PC-3 (cell line): ENCODE data around the gene ZNF837. TPM values are rescaled to one million over a fixed set of nuclear protein-coding genes. Genes with fewer than 3 reads are reported as not detected.

Source experiments
- ATAC-seq: fragments of 200-7000 bp; cut with Tn5 transposase; 2 replicates; pipeline ENCODE4 v1.9.1; 2020; ENCODE audit warnings: mild to moderate bottlenecking, moderate library complexity
- BruUV-seq: library from RNA; stranded (reverse); fragments of 400-500 nt; replicated peaks from 2 replicates; lab custom pipeline; 2021; lab: Mats Ljungman, UMichigan
- CTCF ChIA-PET: fragments of 300-600 bp; sonication (Branson Sonifier 250); formaldehyde crosslinking; loops from one replicate; lab custom pipeline; 2022; ENCODE audit warnings: antibody characterized with exemption; lab: Charles Lee
- POLR2A ChIA-PET: fragments of 300-600 bp; sonication (Branson Sonifier 250); formaldehyde crosslinking; loops from one replicate; lab custom pipeline; 2022; ENCODE audit warnings: antibody characterized with exemption; ENCODE audit not compliant: unreplicated experiment; lab: Charles Lee
- DNase-seq: peaks from one replicate; pipeline ENCODE4 v3.0.0-alpha.2; 2015
- H2AFZ ChIP-seq: fragments of 300-600 bp; sonication (generic); 2 replicates; pipeline ENCODE4 v1.6.0; 2016; ENCODE audit warnings: antibody characterized with exemption, low read length
- H3F3A ChIP-seq: fragments of 300-600 bp; sonication (generic); one replicate; pipeline ENCODE4 v1.6.0; 2017; ENCODE audit warnings: antibody characterized with exemption, low read length, control low read depth, mild to moderate bottlenecking; ENCODE audit not compliant: unreplicated experiment
- H3K27ac ChIP-seq: fragments of 300-600 bp; sonication (generic); 2 replicates; pipeline ENCODE4 v1.5.1; 2016; ENCODE audit warnings: mild to moderate bottlenecking, low read length
- H3K27me3 ChIP-seq: fragments of 300-600 bp; sonication (generic); 2 replicates; pipeline ENCODE4 v1.6.1; 2016; ENCODE audit warnings: low read length, mixed read lengths
- H3K36me3 ChIP-seq: fragments of 300-600 bp; sonication (generic); 2 replicates; pipeline ENCODE4 v1.6.1; 2016; ENCODE audit warnings: low read depth, mixed run types, low read length, mixed read lengths
- H3K4me1 ChIP-seq: fragments of 300-600 bp; sonication (generic); 2 replicates; pipeline ENCODE4 v1.5.1; 2016; ENCODE audit warnings: low read length; ENCODE audit not compliant: insufficient read depth
- H3K4me2 ChIP-seq: fragments of 300-600 bp; sonication (generic); 2 replicates; pipeline ENCODE4 v1.6.0; 2016; ENCODE audit warnings: low read length
- H3K4me3 ChIP-seq: fragments of 300-600 bp; sonication (generic); 2 replicates; pipeline ENCODE4 v1.5.1; 2016; ENCODE audit warnings: mild to moderate bottlenecking, low read length, mixed read lengths
- H3K79me2 ChIP-seq: fragments of 300-600 bp; sonication (generic); 2 replicates; pipeline ENCODE4 v1.6.1; 2017; ENCODE audit warnings: low read length, mixed read lengths
- H3K9ac ChIP-seq: fragments of 300-600 bp; sonication (generic); 2 replicates; pipeline ENCODE4 v1.6.0; 2016; ENCODE audit warnings: mild to moderate bottlenecking, low read length
- H3K9me2 ChIP-seq: fragments of 300-600 bp; sonication (generic); replicated peaks from 2 replicates; pipeline ENCODE4 v1.6.1; 2016; ENCODE audit warnings: mixed run types, low read length, mixed read lengths
- H3K9me3 ChIP-seq: fragments of 300-600 bp; sonication (generic); 2 replicates; pipeline ENCODE4 v1.6.1; 2016; ENCODE audit warnings: low read length, mixed read lengths
- H4K20me1 ChIP-seq: fragments of 300-600 bp; sonication (generic); 2 replicates; pipeline ENCODE4 v1.6.1; 2016; ENCODE audit warnings: low read length, mixed read lengths
- CTCF ChIP-seq: fragments of 300-600 bp; sonication (generic); conservative IDR thresholded peaks from 2 replicates; pipeline ENCODE4 v1.5.1; 2017; ENCODE audit warnings: antibody characterized with exemption, low read depth, mild to moderate bottlenecking, low read length
- EZH2 ChIP-seq: fragments of 300-600 bp; sonication (generic); IDR thresholded peaks from one replicate; pipeline ENCODE4 v1.6.1; 2017; ENCODE audit warnings: antibody characterized with exemption, mild to moderate bottlenecking, low read length; ENCODE audit not compliant: unreplicated experiment
- EZH2phosphoT487 ChIP-seq: fragments of 300-600 bp; sonication (generic); IDR thresholded peaks from 2 replicates; pipeline ENCODE4 v1.6.1; 2018; ENCODE audit warnings: mild to moderate bottlenecking, antibody characterized with exemption, low read length, borderline replicate concordance
- intact Hi-C: fragments of 100-400 bp; cut with micrococcal nuclease; formaldehyde crosslinking; loops from 2 replicates; pipeline ENCODE4 v1.9.0; 2023
- total RNA-seq: library from RNA; depleted of rRNA; stranded (reverse); fragments of >200 nt; gene quantifications from 2 replicates; pipeline ENCODE4 v1.2.3, GENCODE V29; 2014

Gene ZNF837
- total RNA-seq, 1 experiment from 2014 or later, result 9.5 TPM

GRCh38 chr19:58336216-58336615 is 44.6 kb downstream of the ZNF837 start:
- intact Hi-C loops, result no loop called here
- CTCF ChIA-PET, result no interaction called here
- BruUV-seq, result no TSS peak

DNA sequence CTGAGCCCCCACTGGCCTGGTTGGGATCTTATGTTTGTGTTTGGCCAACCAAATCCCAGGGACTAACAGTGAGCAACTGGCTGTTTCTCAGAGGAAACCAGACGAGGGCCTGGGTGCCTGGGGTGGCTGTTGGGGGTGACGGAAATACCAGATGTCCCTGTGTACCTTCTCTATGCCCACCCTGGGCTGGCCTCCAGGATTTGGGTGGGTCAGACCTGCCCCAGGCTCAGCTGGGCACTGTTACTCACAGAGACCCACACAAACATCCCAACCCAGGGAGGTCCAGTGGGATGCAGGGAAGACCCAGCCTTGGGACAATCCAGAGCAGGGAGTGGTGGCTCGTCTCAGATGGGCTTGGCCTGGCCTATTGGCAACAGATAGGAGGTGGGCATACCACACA is 45.2 kb downstream of the ZNF837 start:
- Histone ChIP-seq H3F3A (no peaks in the 10 kb centered on the region), H3K9ac (no peak overlapping the region), H3K4me1 (peaks cover 3% of the 10 kb centered on the region), H3K9me3 (no peaks in the 10 kb centered on the region; the same call in 1 of the 2 replicates), H3K4me2 (no peak overlapping the region), H3K79me2 (peaks cover 3% of the 10 kb centered on the region; the same call in 1 of the 2 replicates), H3K4me3 (no peak overlapping the region), H2AFZ (no peak overlapping the region), H3K27me3 (no peaks in the 10 kb centered on the region), H4K20me1 (no peaks in the 10 kb centered on the region), H3K27ac (no peak overlapping the region), H3K36me3 (peaks cover 40% of the 10 kb centered on the region), H3K9me2 (no peaks in the 10 kb centered on the region)
- intact Hi-C loops, result no loop called here
- ATAC-seq (no peak), DNase-seq (no peak)
- no peak for TF ChIP-seq EZH2phosphoT487
- TF ChIP-seq CTCF, result no peak
- TF ChIP-seq EZH2, result no peak
- POLR2A ChIA-PET, result no interaction called here
- CTCF ChIA-PET, result no interaction called here
- no TSS peak for BruUV-seq

More at GRCh38 chr19:58336216-58336615, 44.6 kb downstream of the ZNF837 start:
- no peak overlapping the region for H3K9ac ChIP-seq
- no peaks in the 10 kb centered on the region for H3F3A ChIP-seq
- no peak for DNase-seq
- no peak overlapping the region for H3K4me3 ChIP-seq
- H3K4me2 ChIP-seq, result no peak overlapping the region
- no peaks in the 10 kb centered on the region for H3K79me2 ChIP-seq
- no peak overlapping the region for H2AFZ ChIP-seq
- peaks cover 40% of the 10 kb centered on the region for H3K36me3 ChIP-seq
- H3K9me2 ChIP-seq, result no peaks in the 10 kb centered on the region
- no peaks in the 10 kb centered on the region for H4K20me1 ChIP-seq
- no peaks in the 10 kb centered on the region; the same call in 1 of the 2 replicates for H3K9me3 ChIP-seq
- H3K4me1 ChIP-seq, result no peaks in the 10 kb centered on the region
- no peak for ATAC-seq
- TF ChIP-seq EZH2phosphoT487 (no peak), EZH2 (no peak), CTCF (no peak)
- H3K27me3 ChIP-seq, result no peaks in the 10 kb centered on the region
- POLR2A ChIA-PET, result no interaction called here
- no peak overlapping the region for H3K27ac ChIP-seq

- no peaks in the 10 kb centered on the region; the same call in 1 of the 2 replicates for H3K9me3 ChIP-seq
- H2AFZ ChIP-seq, result no peak overlapping the region
- peaks cover 3% of the 10 kb centered on the region; the same call in 1 of the 2 replicates for H3K79me2 ChIP-seq
- no peak overlapping the region for H3K4me2 ChIP-seq
- H3F3A ChIP-seq, result no peaks in the 10 kb centered on the region
- no peak overlapping the region for H3K4me3 ChIP-seq
- peaks cover 9% of the 10 kb centered on the region for H3K4me1 ChIP-seq
- BruUV-seq, result no TSS peak
- DNase-seq (no peak), ATAC-seq (no peak)
- H3K27ac ChIP-seq, result no peak overlapping the region
- TF ChIP-seq EZH2phosphoT487 (no peak), EZH2 (no peak), CTCF (no peak)
- no peaks in the 10 kb centered on the region for H4K20me1 ChIP-seq
- intact Hi-C loops, result no loop called here
- no peaks in the 10 kb centered on the region for H3K27me3 ChIP-seq
- ChIA-PET POLR2A (no interaction called here), CTCF (no interaction called here)
- H3K36me3 ChIP-seq, result peaks cover 36% of the 10 kb centered on the region
- H3K9me2 ChIP-seq, result no peaks in the 10 kb centered on the region
- H3K9ac ChIP-seq, result no peak overlapping the region
Measured at GRCh38 chr19:58334691-58335249, 46.1 kb downstream of the ZNF837 start.
